ENCODE results near the gene U2AF2.

The U2AF2 gene

DNA sequence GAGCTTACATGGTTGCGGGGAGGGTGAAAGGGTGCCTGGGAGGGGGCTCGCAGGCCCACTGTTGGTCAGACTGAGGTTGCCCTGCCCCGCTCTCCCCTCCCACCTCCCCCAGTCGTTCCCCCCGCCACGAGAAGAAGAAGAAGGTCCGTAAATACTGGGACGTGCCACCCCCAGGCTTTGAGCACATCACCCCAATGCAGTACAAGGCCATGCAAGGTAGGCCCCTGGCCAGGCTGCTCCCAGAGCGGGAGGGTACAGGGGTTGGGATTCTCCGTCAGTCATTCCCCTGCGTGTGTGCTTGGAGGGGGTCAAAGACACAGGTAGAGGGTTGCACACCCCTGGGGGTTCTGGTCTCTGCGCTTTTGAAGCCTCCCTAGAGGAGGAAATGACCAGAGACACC lies 5.6 kb downstream of the U2AF2 start:
- no peak for DNase-seq

DNA sequence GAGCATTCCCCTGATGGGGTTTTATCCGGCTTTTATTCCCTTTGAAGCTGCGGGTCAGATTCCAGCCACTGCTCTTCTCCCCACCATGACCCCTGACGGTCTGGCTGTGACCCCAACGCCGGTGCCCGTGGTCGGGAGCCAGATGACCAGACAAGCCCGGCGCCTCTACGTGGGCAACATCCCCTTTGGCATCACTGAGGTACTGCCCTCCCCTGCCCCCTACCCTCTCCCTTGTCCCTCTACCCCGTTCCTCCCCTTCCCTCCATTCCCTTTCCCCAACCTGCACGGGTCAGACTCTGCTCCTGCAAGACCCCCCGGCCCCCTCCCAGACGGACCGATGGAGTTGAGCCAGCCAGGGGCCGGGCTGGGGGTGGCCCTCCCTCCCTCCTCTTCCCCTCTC lies 6.2 kb downstream of the U2AF2 start:
- DNase-seq, result no peak

DNA sequence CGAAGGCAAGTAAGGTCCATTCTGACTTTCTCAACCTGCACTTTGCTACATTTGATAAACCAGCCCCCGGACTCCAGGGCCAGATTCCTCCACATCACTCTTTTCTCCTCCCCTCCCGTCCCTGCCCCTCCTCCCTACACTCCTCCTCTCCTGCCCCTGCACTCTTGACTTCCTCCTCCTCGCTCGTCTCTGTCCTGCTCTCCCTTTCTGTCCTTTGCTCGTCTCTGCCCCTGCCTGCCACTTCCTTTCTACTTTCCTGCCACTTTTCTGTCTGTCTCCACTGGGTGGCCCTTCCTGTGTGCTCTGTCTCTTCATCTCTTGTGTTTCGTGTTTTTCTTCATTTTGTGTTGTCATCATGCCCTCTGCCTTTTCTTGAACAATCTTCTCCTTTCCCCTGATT lies 7.0 kb downstream of the U2AF2 start:
- no peak for DNase-seq

DNA sequence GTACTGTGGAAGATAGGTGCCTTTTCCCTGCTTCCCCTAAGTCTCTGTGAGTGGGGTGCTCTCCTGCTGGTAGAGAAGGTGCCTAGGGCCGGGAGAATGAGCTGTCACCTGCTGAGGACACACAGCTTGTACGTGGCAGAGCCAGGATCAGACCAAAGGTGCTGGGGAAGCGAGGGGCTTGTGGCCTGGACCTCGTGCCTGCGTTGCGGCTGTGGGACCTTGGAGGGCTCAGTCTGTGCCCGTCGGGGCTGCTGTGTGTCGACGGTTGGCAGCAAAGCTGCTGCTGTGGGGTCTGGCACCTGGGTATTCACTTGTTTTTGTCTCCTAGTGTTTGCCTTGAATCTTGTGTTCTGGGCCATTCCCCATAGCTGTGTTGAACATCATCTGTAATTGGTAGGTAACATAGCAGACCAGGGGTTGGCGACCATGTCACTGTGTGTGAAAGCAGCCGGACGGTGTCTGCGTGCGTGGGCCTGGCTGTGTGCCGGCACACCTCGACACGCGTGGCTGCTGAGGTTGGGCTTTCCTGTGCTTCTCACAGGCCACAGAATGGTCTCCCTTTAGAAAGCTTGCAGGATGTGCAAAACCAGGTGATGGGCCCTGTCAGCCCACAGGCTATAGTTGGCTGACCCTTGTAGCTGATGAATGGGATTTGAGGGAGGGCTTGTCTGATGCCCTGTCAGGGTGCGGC lies 9.2 kb downstream of the U2AF2 start:
- no peak for DNase-seq

DNA sequence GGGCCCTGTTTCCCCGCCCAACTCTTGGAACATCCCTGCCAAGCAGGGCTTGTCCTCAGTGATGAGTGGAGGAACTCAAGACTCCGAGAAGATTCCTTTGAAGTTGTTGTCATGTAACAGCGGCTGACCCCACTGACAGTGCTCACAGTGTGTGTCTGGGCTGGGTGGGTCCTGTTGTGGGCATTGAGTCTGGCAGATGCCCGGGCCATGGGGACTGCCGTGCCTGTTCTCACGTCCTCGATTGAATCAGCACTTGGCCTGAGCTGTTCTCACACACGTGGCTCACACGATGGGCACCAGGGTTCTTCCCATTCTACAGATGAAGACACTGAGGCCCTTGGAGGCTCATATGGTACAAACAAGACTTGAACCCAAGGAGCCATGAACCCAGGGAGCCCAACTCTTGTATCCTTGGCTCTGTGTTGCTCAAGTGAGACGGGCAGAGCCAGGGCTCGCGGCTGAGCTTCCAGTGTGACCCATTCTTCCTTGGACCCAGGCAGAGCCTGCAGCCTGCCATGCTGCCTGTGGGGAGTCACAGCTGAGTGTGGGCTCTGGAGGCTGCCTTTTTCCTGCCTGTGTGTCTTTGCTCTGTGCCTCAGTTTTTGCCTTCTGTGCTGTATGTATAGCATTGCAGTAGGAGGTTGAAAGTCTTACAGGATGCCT lies 11.6 kb downstream of the U2AF2 start:
- no peak for DNase-seq

DNA sequence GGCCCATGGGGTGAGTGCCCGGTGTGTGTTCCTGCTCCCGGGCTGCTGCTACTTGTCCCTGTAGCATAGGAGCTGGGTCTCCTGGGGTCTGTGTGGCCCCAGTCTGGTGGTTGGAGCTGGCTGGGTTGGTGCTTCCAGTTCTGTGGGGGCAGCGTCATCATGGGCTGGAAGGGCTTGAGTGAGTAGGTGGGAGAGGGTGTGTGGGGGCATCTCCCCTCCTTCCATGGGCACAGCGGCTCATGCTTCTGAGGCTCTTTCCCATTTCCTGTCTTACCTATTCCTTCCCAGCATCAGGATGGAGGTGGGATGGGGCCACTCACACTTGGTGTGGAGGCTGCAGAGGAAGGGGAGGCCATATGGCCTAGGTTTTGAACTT lies 12.2 kb downstream of the U2AF2 start:
- no peak for DNase-seq

DNA sequence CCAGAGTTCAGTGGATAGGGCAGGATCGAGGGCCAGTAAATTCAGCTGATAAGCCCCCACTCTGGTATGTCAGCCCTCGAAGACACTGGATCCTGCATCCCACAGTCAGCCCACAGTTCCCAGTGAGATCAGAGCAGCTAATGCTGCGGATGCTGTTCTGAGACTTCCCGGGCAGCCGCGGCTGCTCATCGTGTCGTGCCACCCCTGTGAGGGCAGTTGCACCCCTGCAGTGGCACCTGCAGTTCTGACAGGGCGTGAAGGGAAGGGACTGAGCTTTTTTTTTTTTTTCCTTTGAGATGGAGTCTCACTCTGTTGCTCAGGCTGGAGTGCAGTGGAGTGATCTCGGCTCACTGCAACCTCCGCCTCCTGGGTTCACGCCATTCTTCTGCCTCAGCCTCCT lies 12.7 kb downstream of the U2AF2 start:
- DNase-seq, result no peak

DNA sequence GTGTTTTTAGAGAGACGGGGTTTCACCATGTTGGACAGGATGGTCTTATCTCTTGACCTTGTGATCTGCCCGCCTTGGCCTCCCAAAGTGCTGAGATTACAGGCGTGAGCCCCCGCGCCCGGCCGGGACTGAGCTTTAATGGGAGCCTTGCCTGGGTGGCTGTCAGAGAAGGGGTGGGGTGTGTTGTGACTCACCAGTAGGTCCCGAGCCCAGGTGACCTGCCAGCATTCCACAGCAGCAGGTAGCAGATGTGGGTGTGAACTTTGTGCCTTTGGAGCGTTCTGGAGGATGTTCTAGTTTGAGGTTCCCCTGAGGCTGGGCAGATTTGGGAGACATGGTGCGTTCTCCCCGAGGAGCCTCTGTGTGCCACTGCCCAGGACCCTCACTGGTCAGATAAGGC lies 13.1 kb downstream of the U2AF2 start:
- no peak for DNase-seq

DNA sequence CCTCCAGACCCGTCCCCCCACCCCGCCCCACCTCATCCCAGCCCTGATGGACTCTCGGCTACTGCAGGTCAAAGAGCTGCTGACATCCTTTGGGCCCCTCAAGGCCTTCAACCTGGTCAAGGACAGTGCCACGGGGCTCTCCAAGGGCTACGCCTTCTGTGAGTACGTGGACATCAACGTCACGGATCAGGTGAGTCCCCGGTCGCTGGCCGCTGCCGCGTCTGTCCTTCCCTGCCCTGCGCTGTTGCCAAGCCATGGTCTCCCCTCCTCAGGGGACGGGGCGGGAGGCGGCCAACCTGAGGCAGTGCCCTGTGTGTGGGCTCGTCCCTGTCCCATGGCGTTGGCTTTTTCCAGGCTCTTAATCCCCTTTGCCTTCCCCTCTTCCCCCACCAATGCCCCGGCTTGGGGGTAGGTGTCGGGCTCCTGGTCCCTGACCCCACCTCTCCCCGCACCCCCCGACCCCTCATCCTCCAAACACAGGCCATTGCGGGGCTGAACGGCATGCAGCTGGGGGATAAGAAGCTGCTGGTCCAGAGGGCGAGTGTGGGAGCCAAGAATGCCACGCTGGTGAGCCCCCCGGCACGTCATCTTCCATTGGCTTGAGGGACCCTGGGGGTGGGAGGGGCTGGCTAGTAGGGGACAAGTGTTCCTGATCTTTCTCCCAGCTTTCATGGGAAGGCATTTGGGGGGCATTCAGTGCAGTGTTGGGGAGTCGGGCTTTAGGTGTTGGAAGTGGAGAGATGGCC lies 13.9 kb downstream of the U2AF2 start:
- DNase-seq, result no peak

DNA sequence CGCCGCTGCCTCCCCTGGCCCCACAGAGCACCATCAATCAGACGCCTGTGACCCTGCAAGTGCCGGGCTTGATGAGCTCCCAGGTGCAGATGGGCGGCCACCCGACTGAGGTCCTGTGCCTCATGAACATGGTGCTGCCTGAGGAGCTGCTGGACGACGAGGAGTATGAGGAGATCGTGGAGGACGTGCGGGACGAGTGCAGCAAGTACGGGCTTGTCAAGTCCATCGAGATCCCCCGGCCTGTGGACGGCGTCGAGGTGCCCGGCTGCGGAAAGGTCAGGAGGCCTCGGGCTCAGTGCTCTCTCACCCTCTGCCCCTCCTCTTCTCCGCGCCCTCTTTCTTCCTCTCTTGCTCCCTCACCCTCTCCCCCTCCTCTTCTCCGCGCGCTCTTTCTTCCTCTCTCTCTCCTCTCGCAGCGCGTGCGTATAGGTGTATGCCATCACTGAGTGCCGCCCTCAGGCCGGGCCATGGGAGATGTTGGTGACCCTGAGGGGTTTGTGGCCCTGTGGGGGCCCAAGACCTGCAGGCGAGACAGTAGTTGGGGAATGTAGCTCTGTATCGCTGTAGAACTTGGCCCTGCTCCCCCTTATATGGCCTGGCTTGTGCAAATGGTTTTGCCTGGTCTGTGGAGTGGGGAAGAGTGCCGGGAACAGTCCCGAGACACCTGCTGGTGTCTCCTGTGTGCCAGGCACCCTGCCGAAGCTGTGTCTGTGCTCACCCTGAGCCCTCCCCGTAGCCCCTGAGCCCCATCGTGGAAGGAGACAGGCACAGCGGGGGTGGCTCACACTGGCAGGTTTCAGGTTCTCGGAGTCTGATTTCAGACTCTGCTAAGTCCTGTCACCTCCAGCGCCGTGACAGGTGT lies 14.8 kb downstream of the U2AF2 start:
- DNase-seq, result no peak

DNA sequence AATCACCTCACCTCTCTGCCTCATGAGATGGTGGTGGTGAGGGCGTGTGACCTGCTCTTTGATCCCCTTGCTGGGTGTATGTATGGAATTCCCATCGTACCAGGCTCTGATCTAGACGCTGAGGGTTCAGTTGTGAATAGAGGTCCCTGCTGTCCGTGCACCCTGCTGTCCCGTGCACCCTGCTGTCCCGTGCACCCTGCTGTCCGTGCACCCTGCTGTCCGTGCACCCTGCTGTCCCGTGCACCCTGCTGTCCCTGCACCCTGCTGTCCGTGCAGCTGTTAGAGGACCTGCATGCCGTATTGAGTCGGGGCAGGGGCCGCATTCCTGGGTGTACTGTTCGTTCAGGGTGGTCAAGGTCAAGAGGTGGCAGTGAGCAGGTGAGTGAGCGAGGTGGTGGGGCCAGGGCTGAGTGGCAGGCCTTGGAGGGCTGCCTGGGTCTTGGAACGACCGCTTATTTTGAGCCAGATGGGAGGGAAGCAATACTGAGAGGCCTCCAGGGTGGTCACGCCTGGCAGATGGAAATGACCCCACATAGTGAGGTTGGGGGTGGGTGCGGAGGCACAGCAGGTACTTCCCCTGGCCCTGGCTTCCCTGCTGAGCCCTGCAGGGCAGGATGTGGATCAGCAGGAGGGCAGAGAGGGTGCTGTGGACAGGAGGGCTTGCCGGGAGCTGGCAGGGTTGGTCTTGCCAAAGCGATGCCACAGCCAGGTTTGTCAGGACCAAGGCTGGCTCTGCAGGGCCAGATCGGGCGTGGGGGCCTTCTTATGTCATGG lies 15.6 kb downstream of the U2AF2 start:
- DNase-seq, result no peak

DNA sequence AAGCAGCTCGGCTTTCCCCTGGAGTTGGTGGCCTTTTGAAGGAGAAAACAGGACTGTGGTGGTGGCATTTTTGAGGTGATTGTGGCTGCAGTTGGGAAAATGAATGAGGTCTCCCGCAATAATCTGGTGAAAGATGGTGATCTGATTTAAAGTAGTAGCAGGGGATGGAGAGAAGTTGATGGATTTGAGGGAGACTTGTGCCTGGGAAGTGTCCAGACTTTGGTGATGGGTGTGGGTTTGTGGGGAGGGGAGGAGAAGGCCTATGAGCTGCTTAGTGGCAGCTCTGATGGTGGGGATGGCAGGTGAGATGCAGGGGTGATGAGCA lies 16.2 kb downstream of the U2AF2 start:
- no peak for DNase-seq

DNA sequence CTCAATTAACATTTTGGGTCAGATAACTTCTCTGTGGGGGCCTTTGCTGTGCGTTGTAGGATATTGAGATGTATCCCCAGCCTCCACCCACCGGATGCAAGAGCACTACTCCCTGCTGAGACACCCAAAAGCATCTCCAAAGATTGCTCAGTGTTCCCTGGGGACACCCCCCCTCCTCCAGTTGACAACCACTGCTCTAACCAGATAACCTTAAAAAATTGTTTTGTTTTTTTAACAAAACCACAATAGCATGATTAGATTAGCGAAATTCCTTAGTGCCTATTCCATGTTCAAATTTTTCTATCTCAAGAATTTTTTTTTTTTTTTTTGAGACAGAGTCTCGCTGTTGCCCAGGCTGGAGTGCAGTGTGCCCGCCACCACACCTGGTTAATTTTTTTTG lies 17.6 kb downstream of the U2AF2 start:
- DNase-seq, result no peak

DNA sequence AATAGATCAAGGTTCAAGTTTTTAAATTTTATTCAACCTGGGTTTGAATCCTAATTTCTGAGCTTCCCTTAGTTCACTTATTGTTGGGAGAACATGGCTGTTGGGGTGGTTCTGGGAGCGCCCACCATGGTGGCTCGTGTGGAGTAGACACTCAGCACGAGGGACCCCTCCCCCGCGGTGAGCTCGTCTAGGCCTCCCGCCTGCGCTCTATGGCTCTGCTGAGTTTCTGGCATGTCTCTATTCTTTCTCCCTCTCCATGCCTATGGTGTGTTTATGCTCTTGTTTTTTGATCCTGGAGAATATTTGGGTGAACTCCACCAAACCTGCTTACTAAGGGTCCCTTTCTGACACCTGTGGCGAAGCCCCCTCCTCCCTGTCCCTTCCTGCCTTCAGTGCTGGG lies 18.6 kb downstream of the U2AF2 start:
- DNase-seq, result no peak

DNA sequence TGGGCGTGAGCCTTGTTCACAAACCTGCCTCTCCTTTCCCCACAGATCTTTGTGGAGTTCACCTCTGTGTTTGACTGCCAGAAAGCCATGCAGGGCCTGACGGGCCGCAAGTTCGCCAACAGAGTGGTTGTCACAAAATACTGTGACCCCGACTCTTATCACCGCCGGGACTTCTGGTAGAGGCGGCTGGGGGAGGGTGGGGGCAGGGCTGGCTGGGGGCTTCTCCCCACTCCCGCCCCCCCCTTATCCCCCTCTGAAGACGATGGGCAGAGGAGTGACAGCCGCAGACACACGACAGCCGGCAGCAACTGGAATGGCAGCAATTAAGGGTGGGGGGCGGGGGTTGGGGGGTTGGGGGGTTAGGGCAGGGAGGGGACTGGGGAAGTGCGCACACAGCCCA lies 19.1 kb downstream of the U2AF2 start:
- DNase-seq, result no peak

DNA sequence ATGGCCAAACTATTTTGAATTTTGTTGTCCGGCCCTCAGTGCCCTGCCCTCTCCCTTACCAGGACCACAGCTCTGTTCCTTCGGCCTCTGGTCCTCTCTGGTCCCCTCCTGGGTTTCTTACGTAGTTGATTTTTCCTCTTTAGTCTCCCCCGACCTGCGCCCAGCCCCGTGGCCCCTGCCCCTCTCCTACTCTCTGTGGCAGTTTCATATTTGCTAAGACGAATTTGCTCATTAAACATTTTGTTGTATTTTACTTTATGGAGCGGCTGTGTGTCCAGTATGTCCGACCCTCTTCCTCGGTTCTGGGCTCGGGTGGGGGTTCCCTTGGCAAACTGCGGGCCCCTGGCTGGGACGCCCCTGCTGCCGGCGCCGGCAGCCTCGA lies 19.6 kb downstream of the U2AF2 start:
- DNase-seq, result no peak

DNA sequence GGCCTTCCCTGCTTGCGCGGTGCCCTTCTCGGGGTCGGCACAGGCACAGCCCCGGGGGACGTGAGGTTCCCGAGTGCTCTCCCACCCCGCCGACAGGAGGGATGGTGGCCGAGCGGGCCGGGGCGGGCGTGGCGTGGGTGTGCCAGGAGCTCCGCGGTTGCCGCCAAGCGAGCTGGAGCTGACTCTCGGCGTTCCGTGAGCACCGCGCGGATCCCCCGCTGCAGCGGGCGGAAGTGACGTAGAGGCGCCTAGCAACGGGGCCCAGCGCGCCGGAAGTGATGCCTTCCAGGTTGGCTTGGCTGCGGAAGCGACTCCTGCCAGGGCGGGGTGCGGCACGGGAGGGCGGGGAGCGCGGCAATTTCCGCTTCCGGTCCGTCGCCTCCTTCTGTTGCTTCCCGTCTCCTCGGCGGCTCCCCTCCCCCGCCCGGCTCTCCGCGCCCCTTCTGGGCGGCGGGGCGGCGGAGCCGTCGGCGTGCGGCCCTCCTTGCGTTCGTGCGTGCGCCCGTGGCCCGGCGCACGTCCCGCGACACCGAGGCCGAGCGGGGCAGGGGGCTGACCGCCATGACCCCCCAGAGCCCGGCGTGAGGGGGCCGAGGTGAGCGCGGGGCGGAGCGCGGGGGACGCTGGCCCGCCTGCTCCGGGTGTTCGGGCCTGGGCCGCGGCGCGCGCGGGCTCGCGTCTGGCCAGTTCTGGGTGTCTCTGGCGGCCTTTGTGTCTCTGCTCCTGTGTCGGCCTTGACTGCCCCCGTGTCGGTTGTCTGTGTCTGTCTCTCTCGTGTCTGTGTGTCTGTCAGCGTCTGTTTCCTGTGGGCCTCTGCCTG lies 20.2 kb downstream of the U2AF2 start, which contains the start of gene EPN1:
EPN1 (plus strand) TSS at position 386 of the 820 bp plus-strand sequence. CDS start 3,402 bp downstream, outside the sequence.
- peak; percentile 90 for DNase-seq

DNA sequence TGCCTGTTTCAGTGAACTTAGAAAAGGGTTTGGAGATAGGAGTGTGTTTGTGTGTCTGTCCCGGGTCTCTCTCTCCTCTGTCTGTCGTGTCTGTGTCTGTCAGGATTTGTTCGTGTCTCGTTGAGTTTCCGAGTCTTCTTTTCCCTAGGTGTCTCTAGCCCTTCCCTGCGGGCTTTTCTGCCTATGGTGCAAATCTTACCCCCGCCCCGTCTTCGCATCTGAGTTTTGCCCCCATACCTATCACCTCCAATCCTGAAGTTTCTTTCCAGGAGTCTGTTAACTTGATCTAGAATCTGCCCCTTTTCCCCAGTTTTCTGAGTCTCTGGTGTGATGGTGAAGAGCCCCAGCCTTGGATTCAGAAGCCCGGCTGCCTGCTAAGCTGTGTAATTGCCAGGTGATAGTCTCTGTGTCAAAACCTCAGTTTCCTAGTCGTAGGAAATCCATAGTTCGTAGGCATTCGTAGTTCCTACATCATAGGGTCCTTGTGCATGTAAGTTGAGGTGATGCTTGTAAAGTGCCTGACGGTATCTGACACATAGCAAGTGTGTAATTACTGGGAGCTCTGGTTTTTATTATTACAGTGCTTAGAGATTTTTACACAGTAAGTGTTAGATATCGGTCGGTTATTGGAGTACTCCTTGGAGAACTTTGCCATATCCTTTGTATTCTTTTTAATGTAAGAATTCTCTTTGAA lies 21.0 kb downstream of the U2AF2 start:
- no peak for DNase-seq

DNA sequence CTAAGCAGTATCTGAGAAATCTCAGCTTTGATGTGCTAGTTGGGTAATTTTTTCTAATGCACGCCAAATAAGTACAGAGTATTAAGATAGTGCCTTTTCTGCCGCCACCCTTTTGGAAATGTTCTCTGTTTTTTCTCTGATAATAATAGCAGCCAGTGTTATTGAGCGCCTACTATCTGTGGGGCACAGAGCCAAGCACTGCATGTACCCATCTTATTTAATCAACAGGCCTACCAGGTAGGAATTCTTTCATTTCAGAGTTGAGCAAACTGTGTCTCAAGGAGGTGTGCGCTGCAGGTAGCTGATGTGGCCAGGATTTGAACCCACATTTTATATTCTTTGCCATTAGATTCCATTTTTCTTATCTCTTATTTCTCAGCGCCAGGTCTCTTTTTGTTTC lies 21.5 kb downstream of the U2AF2 start:
- no peak for DNase-seq

DNA sequence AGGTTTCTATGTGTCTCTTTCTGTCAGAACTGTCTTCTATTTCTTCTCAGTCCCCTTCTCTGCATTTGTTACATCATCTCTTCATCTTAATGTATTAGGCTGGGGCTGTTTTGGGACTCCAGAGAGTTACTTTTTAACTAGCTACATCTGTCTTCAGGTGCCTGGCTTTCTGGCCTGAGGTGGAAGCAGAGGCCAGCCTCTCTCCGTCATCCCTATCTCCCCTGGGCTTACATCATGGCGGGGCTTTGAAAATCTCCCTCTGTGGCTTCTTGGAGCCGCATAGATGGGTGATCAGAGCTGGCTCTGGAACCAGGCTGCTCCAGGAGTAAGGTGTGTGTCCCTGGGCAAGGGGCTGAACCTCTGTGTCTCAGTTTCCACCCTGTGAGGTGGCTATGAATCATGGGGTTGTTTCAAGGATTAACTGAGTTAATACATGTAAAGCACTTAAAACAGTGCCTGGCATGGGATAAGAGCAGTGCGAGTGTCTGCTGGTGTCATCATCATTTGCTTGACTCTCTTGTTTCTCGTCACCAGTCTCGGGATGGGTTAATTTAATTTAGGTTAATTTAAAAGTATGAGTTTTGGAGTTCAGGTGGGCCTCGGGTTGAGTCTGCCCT lies 22.2 kb downstream of the U2AF2 start:
- no peak for DNase-seq

Data from NCI-H1694 treated with DMSO at 0.1 percent for 48 hours (cell line).